HFFc6 (cell line): ENCODE results near the gene IL17RA. TPM values are rescaled to one million over a fixed set of nuclear protein-coding genes. Genes with fewer than 3 reads are reported as not detected.

Experiments
- DNase-seq: peaks from one replicate; pipeline ENCODE4 v3.0.0-alpha.2; 2018
- H3K27ac Mint-ChIP-seq: 2 replicates; pipeline ENCODE4 v1.8.0; 2020; ENCODE audit warnings: mild to moderate bottlenecking, mixed read lengths
- H3K27me3 Mint-ChIP-seq: 2 replicates; pipeline ENCODE4 v1.8.0; 2021; ENCODE audit warnings: mild to moderate bottlenecking, moderate library complexity, mixed read lengths; ENCODE audit not compliant: insufficient read depth
- H3K36me3 Mint-ChIP-seq: 2 replicates; pipeline ENCODE4 v1.8.0; 2021; ENCODE audit warnings: low read depth, mixed read lengths
- H3K4me1 Mint-ChIP-seq: 2 replicates; pipeline ENCODE4 v1.8.0; 2020; ENCODE audit warnings: low read depth, mixed read lengths
- H3K4me3 Mint-ChIP-seq: 2 replicates; pipeline ENCODE4 v1.8.0; 2020; ENCODE audit warnings: mild to moderate bottlenecking, moderate library complexity, mixed read lengths
- H3K9me3 Mint-ChIP-seq: 2 replicates; pipeline ENCODE4 v1.8.0; 2020; ENCODE audit warnings: mild to moderate bottlenecking, mixed read lengths
- total RNA-seq, 6 experiments: library from RNA; stranded (reverse); fragmentation: NEBNext Ultra II Directional; extraction: Animal tissue kit (Norgen Biotek cat#: 25700); gene quantifications; 2 replicates in 1 of 6; 3 replicates in 5 of 6; pipeline ENCODE4 v1.2.3, GENCODE V29; 2021
- TF ChIP-seq, protein P1 (sequence below): fragments of 200-600 bp; sonication (generic); IDR thresholded peaks from 2 replicates; pipeline ENCODE4 v1.5.0; 2021; ENCODE audit warnings: antibody characterized with exemption, mild to moderate bottlenecking

The IL17RA gene
- total RNA-seq, 6 experiments from 2014 or later = 10.5 to 14.4 (median 13.7) TPM

DNA sequence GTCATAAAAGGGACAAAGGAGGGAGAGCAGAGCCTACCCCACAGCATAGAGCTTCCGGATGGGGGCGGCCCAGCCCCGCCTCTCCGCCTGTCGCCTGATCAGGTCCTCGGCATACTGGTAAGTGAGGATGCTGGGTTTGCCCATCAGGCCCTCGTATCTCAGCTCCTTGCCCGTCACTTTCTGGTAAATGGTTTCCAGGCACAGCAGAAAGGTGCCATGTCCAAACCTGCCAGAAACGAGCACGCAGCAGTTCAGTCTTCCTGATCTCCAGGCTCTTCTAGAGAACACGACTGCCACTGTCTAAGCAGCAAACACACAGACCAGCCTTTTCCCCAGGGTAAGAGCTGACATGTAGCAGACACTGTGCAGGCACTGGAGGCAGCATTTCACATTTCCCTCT lies 53.7 kb downstream of the IL17RA start:
- no peak for DNase-seq
- Mint-ChIP-seq H3K27ac (no peak overlapping the region), H3K36me3 (peaks cover 8% of the 10 kb centered on the region), H3K4me1 (no peaks in the 10 kb centered on the region; the same call in 1 of the 2 replicates), H3K9me3 (no peaks in the 10 kb centered on the region), H3K27me3 (no peaks in the 10 kb centered on the region), H3K4me3 (no peak overlapping the region)
- TF ChIP-seq, protein P1, sequence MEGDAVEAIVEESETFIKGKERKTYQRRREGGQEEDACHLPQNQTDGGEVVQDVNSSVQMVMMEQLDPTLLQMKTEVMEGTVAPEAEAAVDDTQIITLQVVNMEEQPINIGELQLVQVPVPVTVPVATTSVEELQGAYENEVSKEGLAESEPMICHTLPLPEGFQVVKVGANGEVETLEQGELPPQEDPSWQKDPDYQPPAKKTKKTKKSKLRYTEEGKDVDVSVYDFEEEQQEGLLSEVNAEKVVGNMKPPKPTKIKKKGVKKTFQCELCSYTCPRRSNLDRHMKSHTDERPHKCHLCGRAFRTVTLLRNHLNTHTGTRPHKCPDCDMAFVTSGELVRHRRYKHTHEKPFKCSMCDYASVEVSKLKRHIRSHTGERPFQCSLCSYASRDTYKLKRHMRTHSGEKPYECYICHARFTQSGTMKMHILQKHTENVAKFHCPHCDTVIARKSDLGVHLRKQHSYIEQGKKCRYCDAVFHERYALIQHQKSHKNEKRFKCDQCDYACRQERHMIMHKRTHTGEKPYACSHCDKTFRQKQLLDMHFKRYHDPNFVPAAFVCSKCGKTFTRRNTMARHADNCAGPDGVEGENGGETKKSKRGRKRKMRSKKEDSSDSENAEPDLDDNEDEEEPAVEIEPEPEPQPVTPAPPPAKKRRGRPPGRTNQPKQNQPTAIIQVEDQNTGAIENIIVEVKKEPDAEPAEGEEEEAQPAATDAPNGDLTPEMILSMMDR = no peak

DNA sequence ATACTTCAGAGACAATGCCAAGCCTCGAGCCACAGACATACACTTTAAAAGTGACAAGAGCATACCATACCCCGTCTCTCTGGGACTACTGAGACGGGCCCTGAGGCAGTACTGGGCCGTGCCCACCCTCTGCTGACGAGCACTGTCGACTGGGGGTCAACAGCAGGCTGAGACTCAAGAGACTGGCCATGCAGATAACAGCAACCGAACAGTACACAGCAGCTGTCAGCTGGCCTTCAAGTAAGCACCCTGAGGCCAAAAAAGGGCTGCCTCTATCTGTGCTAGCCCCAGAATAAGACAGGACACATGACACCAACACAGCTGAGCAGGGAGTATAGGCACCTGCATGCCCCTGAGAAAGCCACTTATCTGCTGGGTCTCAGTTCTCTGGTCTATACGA lies 55.2 kb downstream of the IL17RA start:
- no peak overlapping the region for H3K4me3 Mint-ChIP-seq
- no peak for DNase-seq
- H3K27ac Mint-ChIP-seq = no peak overlapping the region
- TF ChIP-seq, protein P1 = no peak
- H3K27me3 Mint-ChIP-seq = no peaks in the 10 kb centered on the region
- H3K4me1 Mint-ChIP-seq = no peaks in the 10 kb centered on the region; the same call in 1 of the 2 replicates
- H3K36me3 Mint-ChIP-seq = peaks cover 8% of the 10 kb centered on the region
- H3K9me3 Mint-ChIP-seq = no peaks in the 10 kb centered on the region

DNA sequence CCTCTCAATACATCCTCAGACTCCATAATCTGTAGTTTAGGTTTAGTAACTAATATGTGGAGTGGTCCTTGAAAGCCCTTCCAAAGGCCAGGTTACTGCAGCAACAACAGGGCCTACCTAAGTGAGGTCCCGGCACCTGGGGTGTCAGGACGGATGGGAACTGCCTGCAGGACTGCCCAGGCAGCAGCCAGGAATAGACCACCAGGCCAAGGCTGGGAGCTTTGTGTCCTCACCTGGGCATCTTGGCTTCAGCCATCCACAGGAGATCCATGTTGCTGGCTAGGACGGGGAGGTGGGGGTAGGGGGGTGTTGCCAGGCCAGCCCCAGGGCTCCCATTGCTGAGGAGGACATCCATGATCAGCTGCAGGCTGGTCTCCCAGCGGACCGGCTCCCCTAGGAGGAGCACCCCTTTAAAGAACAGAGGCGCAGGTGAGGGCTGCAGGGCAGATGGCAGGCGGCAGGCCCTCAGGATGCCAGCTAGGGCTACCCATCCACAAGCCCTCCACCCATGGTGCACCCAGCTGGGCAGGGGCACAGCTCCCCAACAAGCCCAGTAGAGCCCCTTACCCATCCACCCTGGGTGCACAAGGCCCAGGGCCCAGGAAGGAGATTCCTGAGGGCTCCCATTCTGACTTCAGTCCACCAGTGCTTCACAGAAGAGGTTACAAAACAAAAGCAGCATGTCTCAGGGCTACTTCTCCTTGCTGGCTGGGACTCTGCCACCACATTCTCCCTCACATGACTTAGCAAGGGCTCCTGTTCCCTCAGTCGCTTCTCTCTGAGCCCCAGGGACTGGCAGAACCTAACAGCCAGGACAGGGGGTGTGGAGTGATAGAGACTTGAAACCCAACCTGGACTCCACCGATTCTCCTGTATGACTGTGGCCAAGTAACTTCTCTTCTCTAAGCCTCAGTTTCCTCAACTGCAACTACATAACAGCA lies 56.3 kb downstream of the IL17RA start:
- Mint-ChIP-seq H3K27me3 (no peaks in the 10 kb centered on the region), H3K27ac (no peak overlapping the region), H3K36me3 (peaks cover 8% of the 10 kb centered on the region), H3K9me3 (no peaks in the 10 kb centered on the region), H3K4me3 (no peak overlapping the region), H3K4me1 (no peaks in the 10 kb centered on the region)
- no peak for DNase-seq
- TF ChIP-seq, protein P1 = no peak

DNA sequence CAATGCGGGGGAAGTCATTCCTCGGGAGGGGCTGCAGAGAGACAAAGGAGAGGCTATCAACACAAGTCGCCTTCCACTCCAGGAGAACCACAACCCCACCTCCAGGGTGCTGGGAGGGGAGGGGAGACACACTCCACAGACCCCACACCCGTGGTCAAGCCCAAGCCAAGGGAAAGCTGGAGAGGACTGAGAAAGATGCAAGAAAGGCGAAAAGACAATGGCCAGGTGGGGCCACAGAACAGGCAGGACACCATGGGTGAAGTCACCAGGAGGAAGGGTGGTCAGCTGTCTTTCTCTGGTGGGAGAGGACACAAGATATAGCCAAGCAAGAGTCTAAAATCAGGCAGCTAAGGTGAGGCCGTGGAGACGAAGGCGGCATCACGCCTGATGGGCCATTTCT lies 58.3 kb downstream of the IL17RA start:
- no peaks in the 10 kb centered on the region for H3K27me3 Mint-ChIP-seq
- TF ChIP-seq, protein P1 = no peak
- peaks cover 15% of the 10 kb centered on the region for H3K36me3 Mint-ChIP-seq
- H3K9me3 Mint-ChIP-seq = no peaks in the 10 kb centered on the region
- H3K4me1 Mint-ChIP-seq = no peaks in the 10 kb centered on the region
- no peak overlapping the region for H3K27ac Mint-ChIP-seq
- no peak for DNase-seq
- no peak overlapping the region for H3K4me3 Mint-ChIP-seq

DNA sequence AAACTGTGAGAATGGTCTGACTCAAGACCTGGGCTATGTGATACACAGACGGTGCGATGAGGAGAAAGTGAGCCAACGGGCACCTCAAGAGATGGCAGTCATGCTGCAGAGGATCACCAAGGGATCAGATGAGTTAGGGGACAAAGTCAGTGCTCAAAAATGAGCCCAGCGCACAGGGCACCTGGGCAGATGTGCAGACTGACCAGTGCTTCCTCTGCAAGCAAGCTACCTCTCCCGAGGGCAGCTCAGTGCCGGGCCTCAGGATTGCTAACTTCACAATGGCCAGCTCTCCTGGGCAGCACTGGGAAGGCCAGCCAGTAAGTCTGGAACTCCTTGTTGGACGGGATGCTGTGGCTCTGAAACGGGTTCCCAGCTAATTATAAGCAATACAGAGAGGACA lies 59.0 kb downstream of the IL17RA start:
- TF ChIP-seq, protein P1 = no peak

More for the DNA sequence above, 59.0 kb downstream of the IL17RA start:
- no peaks in the 10 kb centered on the region for H3K9me3 Mint-ChIP-seq
- DNase-seq = no peak
- no peaks in the 10 kb centered on the region for H3K4me1 Mint-ChIP-seq
- peaks cover 11% of the 10 kb centered on the region for H3K36me3 Mint-ChIP-seq
- no peak overlapping the region for H3K4me3 Mint-ChIP-seq
- no peaks in the 10 kb centered on the region for H3K27me3 Mint-ChIP-seq
- no peak overlapping the region for H3K27ac Mint-ChIP-seq
